ENCODE measurements around the gene CAMKK1. TPM values are rescaled to one million over a fixed set of nuclear protein-coding genes. Genes with fewer than 3 reads are reported as not detected.
A peak's percentile ranks its signal among the peaks of the same experiment; 100 is the strongest.

CAMKK1 gene
- total and polyA plus RNA-seq, 2 donors (not counting 3 experiments of a cell fraction or from before 2014, with no cell fraction given): 4.5 to 6.1 TPM

DNA sequence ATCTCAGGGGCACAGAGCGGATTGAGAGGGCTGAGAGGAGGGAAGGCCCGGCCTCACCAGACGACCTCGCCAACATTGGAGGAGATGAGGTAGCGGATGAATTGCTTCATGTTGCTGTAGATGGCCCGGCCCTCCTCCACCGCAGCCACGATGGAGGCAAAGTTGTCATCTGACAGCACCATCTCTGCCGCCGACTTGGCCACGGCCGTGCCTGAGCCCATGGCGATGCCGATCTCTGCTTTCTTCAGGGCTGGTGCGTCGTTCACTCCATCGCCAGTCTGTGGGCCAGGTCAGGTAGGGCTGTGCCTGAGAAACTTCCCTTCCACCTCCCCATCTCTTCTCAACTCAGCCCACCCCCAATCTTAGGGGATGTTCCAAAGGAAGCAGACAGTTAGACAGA lies 44.5 kb upstream of the CAMKK1 start:
- Histone ChIP-seq H3K9ac (replicated peaks; ENCODE audit: extremely low read depth, insufficient read depth, low read length) (no peak overlapping the region), H3K4me2 (ENCODE audit: insufficient read depth, low read length) (no peak overlapping the region), H3K4me3 (replicated peaks in 1 of 3; ENCODE audit: insufficient read depth in 1 of 3, low read depth in 1 of 3, low read length in 3 of 3) (no peak overlapping the region), H3K27ac (ENCODE audit: insufficient read depth, low read depth, low read length) (no peak overlapping the region), H2AFZ (ENCODE audit: low read depth, low read length) (no peak overlapping the region), H3K79me2 (ENCODE audit: control insufficient read depth, insufficient read depth, low read length) (no peaks in the 10 kb centered on the region), H3K9me3 (replicated peaks; ENCODE audit: control insufficient read depth, insufficient read depth, low read length) (no peaks in the 10 kb centered on the region), H3K4me1 (ENCODE audit: control insufficient read depth, extremely low read depth, insufficient read depth, low read length) (no peaks in the 10 kb centered on the region), H4K20me1 (replicated peaks; ENCODE audit: control insufficient read depth, extremely low read depth, insufficient read depth, low read length) (no peaks in the 10 kb centered on the region), H3K27me3 (ENCODE audit: control insufficient read depth in 2 of 2, insufficient read depth in 2 of 2, low read length in 2 of 2) (no peaks in the 10 kb centered on the region), H3K36me3 (ENCODE audit: control insufficient read depth in 2 of 2, extremely low read depth in 1 of 2, insufficient read depth in 2 of 2, low read length in 2 of 2) (no peaks in the 10 kb centered on the region), H3K9me1 (replicated peaks; ENCODE audit: control insufficient read depth, extremely low read depth, insufficient read depth, low read length) (no peaks in the 10 kb centered on the region)
- ChIA-PET CTCF (no interaction called here), POLR2A (no interaction called here)
- intact Hi-C loops (cut with micrococcal nuclease) (no loop called here), dilution Hi-C loops (cut with MboI; ENCODE audit: extremely low pct_ligation_motif_present, low sequenced_read_pairs) (no loop called here)
- FAIRE-seq: no peak
- DNase-seq (ENCODE audit: low read depth, low spot score): no peak
- no TSS peak for BruUV-seq (replicated peaks)
- TF ChIP-seq MYC (IDR thresholded peaks at IDR 0.05; ENCODE audit: low read depth, low read length): no peak
- no peak for TF ChIP-seq POLR2A (IDR thresholded peaks at IDR 0.05; ENCODE audit: low read depth, low read length)
- TF ChIP-seq, protein P1, sequence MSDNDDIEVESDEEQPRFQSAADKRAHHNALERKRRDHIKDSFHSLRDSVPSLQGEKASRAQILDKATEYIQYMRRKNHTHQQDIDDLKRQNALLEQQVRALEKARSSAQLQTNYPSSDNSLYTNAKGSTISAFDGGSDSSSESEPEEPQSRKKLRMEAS (IDR thresholded peaks at IDR 0.05; ENCODE audit: insufficient read depth, insufficient read length): no peak

GRCh38 chr17:3935825-3936355 lies 43.0 kb upstream of the CAMKK1 start:
- dilution Hi-C loops (cut with MboI; ENCODE audit: extremely low pct_ligation_motif_present, low sequenced_read_pairs) (no loop called here), intact Hi-C loops (cut with micrococcal nuclease) (loop anchor here (1.0 to 2.0 kb wide), 5 partner anchors 8 to 139 kb away; no protein-coding TSS in a partner anchor)
- DNase-seq (ENCODE audit: low read depth, low spot score) (peak; percentile 11), FAIRE-seq (peak; percentile 53)
- Histone ChIP-seq H3K27ac (ENCODE audit: insufficient read depth, low read depth, low read length) (no peak overlapping the region), H3K36me3 (ENCODE audit: control insufficient read depth in 2 of 2, extremely low read depth in 1 of 2, insufficient read depth in 2 of 2, low read length in 2 of 2) (no peaks in the 10 kb centered on the region), H3K79me2 (ENCODE audit: control insufficient read depth, insufficient read depth, low read length) (no peaks in the 10 kb centered on the region), H3K4me3 (replicated peaks in 1 of 3; ENCODE audit: insufficient read depth in 1 of 3, low read depth in 1 of 3, low read length in 3 of 3) (no peak overlapping the region), H3K4me1 (ENCODE audit: control insufficient read depth, extremely low read depth, insufficient read depth, low read length) (no peaks in the 10 kb centered on the region), H3K27me3 (ENCODE audit: control insufficient read depth in 2 of 2, insufficient read depth in 2 of 2, low read length in 2 of 2) (no peaks in the 10 kb centered on the region), H2AFZ (ENCODE audit: low read depth, low read length) (peak overlapping the region; percentile 9), H3K9ac (replicated peaks; ENCODE audit: extremely low read depth, insufficient read depth, low read length) (no peak overlapping the region), H4K20me1 (replicated peaks; ENCODE audit: control insufficient read depth, extremely low read depth, insufficient read depth, low read length) (no peaks in the 10 kb centered on the region), H3K9me3 (replicated peaks; ENCODE audit: control insufficient read depth, insufficient read depth, low read length) (no peaks in the 10 kb centered on the region), H3K9me1 (replicated peaks; ENCODE audit: control insufficient read depth, extremely low read depth, insufficient read depth, low read length) (no peaks in the 10 kb centered on the region), H3K4me2 (ENCODE audit: insufficient read depth, low read length) (no peak overlapping the region)
- TF ChIP-seq CTCF (IDR thresholded peaks at IDR 0.05; ENCODE audit: extremely low read depth in 1 of 2, insufficient read depth in 1 of 2, low read depth in 1 of 2, low read length in 2 of 2): no peak
- no peak for TF ChIP-seq FOS (IDR thresholded peaks at IDR 0.05; ENCODE audit: borderline replicate concordance, insufficient read depth, low read length)
- TF ChIP-seq POLR2A (IDR thresholded peaks at IDR 0.05; ENCODE audit: low read depth, low read length): no peak
- TF ChIP-seq GATA2 (IDR thresholded peaks at IDR 0.05; ENCODE audit: insufficient read depth, insufficient read length, low read depth, low read length): no peak
- no peak for TF ChIP-seq MYC (IDR thresholded peaks at IDR 0.05; ENCODE audit: low read depth, low read length)
- TF ChIP-seq POLR2AphosphoS5 (IDR thresholded peaks at IDR 0.05; ENCODE audit: insufficient read depth, low read depth, low read length): no peak
- no peak for TF ChIP-seq EZH2 (IDR thresholded peaks at IDR 0.05; ENCODE audit: borderline replicate concordance, low read depth, low read length, severe bottlenecking)
- TF ChIP-seq JUN (IDR thresholded peaks at IDR 0.05; ENCODE audit: borderline replicate concordance, insufficient read depth, insufficient read length, low read depth): no peak
- no TSS peak for BruUV-seq (replicated peaks)
- ChIA-PET POLR2A (no interaction called here), CTCF (interaction anchor here (0.7 to 6.4 kb wide), 16 partner anchors 9 to 136 kb away, joined by 3 to 53 read pairs (median 8); partner anchors contain the start of genes ATP2A3, NCBP3 and P2RX1)

Data from endothelial cell of umbilical vein (primary cell).